ENCODE measurements around the gene QSOX2.

QSOX2 gene

GRCh38 chr9:136235709-136236455 is 9.7 kb downstream of the QSOX2 start:
- no peak for DNase-seq

DNA sequence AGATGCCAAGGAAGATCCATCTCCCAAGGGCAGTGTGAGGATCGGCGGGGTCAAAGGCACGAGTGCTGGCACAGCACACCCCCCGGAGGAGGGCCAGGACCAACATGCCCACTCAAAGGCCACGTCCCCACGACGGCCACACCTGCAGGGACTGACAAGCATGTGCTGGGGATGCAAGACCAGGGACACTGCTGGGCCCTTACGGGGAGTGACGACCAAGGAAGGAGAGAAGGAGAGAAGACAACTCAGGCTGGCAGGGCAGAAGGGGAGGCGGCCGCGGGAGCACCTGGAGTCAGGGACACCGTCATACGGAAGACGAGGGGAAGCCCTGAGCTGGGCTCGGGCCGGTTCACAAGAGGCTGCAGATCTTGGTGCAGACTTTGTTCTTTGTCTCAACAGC is 10.4 kb downstream of the QSOX2 start:
- DNase-seq: no peak

DNA sequence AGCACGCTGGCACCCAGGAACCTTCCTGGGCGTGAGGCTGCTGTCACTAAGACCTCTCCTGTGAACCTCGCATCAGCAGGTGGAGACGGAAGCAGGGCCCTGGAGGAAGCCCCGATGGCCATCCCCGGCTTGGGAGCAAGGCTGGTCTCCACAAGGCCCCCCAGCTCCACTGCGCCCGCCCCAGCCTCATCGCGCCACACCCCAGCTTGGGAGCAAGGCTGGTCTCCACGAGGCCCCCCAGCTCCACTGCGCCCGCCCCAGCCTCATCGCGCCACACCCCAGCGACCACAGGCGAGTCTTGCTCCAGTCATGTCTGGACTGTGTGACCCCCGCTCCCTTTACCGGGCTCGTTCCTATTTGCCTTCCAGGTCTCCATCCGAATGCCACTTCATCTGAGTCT is 11.0 kb downstream of the QSOX2 start:
- DNase-seq: no peak

- DNase-seq: no peak
These were observed 11.7 kb downstream of the QSOX2 start for GRCh38 chr9:136233868-136234267.

DNA sequence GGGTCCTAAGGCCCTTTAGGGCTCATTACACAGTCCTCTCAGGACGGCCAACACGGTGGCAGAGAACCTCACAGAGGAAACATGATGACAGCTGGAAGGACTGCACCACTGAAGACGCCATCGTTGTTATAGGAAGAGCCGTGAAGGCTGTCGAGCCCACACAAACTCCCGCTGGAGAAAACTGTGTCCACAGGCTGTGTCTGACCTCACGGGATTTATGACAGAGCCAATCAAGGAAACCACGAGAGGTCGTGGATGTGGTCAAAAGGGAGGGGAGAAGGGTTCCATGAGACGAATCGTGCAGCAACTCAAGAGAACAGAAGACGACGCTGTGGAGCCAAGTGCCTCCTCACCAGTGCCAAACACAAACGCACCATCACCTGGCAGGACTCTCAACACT is 12.2 kb downstream of the QSOX2 start:
- no peak for DNase-seq

DNA sequence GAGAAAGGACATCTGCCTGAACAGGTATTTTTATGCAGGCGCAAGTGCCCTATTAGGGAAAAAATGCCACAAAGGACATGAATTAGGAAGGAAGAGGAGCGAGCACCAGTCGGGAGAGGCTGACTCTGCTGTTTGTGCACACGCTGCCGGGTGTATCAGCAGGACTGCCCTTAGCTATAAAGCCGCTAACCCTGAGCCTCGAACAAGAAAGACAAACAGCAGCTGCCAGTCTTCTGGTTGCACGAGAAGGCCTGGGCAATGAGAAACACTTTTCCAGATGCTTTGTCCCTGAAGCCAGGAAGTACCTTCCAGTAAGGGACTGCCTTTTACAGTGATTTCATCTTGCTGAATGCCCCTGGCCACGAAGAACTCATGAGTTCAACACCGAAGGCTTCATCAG is 12.6 kb downstream of the QSOX2 start:
- DNase-seq: no peak

GRCh38 chr9:136231478-136232297 is 13.9 kb downstream of the QSOX2 start:
- no peak for DNase-seq

DNA sequence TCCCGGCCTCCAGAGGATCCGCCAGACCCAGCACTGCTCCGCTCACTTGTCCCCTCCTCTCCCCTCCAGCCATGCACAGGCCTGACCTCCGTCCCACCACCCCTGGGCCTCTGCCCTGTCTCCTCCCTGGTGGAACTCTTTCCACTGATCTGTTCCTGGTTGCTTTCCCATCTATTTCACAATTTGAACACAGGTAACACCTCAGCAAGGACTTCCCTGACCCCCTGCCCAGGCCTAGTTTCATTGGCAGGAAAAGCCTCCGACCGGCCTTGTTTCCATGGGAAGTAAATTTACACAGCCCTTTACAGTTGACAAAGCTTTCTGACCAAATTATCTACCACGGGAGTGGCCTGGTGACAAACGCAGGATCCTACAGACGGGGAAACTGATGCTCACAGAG is 14.8 kb downstream of the QSOX2 start:
- DNase-seq: no peak

DNA sequence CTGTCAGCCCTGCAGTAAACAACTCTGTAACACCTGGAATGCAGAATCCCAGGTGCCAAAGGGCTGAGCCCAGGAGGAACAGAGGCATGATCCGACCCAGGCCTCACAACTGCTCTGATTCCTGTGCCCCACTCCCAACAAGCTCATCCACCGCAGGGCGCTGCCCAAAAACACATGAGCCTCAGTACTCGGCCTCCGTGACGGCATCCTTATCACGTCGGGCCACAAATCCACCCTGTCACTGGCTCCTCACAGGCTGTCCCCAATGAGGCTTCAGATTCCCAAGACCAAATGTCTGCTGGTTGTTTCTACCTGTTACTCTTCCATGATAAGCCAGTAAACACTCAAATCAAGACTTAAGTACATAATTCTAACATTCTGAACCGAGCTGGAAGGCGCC is 15.2 kb downstream of the QSOX2 start:
- DNase-seq: no peak

DNA sequence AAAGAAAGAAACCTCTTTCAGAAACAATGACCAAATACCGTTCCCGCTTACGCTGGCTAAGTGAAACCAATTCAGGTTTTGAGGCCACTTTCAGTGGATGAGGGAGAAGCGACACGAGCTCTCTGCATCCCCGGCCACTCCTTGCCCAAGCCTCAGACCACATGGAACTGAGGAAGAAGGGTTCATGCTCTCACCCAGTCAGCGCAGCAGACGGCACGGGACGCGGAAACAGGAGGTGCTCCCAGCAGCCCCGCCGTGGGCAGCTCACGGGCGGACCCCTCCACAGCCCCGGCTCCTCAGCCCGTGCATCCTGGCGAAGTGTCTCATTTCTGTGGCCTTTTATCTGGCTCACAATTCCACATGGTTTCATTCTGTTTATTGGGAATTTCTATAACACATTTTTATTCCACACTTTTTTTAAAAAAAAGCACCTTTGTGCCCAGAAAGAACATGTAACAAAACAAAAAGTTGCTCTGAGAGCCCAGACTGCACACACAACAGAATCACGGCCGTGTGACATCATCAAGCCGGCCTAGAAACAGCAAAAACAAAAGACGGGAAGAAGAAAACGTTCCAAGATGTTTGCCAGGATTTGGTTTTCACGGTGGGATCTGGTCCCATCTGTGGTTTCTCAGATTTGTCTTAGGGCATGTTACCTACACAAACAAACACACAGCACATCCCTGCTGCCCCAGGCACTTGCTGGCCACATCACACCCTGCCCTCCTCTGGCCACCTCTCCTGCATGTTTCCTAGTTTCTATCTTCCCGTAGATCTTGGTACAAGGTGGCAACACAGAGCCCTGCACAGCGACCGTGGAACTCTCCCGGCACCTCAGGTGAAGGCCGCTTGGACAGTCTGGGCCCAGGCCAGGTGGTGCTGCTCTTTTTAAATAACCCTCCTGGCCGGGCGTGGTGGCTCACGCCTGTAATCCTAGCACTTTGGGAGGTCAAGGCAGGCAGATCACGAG is 16.2 kb downstream of the QSOX2 start:
- no peak for DNase-seq

DNA sequence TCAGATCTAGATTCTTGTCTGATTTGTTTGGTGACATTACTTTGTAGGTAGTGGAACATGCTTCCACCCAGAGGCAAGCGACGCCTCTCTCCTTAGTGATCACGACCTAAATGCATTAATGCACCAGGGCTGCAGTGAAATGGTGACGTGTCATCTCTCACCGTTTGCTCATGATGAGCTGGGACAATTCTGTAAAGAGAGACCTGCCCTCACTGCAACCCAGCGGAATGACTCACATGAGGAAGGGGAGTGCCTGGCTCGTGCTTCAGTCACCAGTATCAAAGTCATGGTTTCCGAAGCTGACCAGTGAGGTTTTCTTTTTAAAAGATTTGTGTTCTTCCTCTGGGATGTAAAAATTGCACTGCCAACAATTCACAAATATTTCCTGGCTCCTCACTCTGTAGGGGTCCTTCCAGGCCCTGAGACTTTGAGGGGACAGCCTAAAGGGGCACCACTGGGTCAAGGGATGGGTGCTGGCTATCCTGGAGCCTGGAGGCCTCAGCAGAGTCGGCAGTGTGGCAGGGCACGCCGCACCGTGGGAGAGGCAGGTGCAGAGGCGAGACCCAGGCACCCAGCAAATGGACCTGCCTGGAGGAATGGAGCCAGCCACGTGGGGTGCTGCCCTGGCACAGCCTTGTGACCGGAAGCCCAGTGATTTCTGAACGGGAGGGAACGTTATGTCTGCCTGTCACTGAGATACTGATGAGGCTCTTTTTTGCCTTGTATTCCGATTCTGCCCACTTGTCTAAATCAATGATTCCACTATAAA is 17.3 kb downstream of the QSOX2 start:
- DNase-seq: no peak

GRCh38 chr9:136226680-136227407 is 18.8 kb downstream of the QSOX2 start:
- DNase-seq: no peak

GRCh38 chr9:136225748-136226679 is 19.6 kb downstream of the QSOX2 start:
- peak in 1 of 2 experiments; percentile 36 for DNase-seq

- DNase-seq: no peak
These were observed 20.3 kb downstream of the QSOX2 start for GRCh38 chr9:136225366-136225747.

DNA sequence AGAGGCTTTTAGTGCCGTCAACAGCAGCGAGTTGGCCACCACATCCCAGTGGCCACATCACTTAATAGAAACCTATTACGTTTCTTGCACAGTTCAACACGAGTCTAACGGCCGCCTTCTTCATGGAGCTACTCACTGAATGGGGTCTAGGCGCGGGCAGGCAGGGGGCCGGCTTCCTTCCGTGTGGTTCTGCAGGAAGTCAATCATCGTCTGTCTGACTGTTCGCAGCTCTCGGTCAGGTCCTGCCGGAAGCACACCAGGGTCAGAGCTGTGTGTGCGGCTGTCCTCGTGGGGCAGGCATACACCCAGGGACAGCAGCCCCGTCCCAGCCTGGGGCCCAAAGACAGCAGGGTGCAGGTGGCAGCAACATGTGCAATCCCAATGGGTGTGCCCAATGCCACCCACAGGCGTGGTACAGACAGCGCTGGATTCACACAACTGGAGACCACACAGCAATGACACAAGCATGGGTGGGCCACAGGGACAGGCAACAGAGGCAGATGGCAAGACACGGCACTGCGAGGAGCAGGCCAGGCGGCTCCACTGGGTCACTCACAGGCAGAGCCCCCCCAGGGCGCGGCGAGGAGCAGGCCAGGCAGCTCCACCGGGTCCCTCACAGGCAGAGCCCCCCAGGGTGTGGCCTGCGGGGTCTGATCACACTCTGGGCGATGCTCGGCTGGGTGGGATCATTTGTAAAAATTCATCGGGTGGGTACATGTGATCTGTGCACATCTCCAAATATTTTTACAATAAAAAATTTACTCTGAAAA is 21.6 kb downstream of the QSOX2 start:
- DNase-seq: no peak

DNA sequence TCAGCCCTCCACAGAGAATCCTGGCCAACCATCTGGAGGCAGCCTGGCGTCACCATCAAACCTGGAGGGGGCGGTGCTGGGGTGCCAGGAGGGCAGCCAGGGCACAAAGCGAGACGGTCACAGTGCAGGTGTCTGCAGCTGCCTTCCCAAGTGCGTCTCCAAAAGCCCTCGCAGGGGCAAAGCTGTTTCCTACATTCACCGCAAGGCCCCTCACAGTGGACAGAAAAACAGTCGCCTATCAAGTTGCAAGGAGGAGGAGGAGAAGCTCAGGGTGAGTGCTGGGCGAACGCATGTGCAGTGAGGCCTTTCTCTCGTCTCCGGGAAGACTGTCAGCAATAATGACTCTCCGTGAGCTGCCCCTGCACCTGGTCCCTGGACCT is 22.7 kb downstream of the QSOX2 start:
- peak; percentile 16 to 61 for DNase-seq

DNA sequence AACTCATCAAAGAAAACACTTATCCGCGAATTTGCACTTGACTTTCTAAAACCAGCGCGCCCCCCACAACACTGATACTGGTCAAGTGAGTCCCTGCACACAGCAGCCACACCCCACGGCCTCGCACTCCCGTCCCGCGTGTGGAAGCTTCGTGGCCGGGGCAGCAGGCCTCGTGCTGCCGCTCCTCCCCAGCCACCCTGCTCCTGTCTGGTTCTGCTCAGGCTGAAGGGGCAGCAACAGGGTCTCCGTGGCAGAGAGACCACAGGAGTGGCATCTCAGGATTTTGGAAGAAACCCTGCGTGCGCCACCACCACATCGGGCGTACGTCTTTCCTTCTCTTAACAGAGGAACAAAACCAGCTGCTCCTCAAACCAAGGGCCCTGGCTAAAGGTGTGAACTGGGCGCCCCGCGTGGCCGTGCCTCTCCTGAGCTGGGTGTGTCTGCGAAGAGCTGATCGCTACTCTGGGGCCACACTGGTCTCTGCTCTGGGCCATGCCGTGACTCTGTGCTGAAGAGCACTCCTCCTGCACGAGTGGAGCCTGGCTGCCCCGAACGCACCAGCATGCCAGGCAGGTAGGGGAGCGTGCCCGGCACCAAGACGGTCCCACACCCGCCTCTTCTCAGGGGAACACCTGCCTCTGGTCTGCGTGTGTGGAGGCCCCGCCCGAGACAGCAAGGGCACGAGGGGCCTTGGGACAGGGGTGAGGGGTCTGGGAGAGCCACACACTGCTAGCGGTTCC is 23.3 kb downstream of the QSOX2 start:
- DNase-seq: no peak

DNA sequence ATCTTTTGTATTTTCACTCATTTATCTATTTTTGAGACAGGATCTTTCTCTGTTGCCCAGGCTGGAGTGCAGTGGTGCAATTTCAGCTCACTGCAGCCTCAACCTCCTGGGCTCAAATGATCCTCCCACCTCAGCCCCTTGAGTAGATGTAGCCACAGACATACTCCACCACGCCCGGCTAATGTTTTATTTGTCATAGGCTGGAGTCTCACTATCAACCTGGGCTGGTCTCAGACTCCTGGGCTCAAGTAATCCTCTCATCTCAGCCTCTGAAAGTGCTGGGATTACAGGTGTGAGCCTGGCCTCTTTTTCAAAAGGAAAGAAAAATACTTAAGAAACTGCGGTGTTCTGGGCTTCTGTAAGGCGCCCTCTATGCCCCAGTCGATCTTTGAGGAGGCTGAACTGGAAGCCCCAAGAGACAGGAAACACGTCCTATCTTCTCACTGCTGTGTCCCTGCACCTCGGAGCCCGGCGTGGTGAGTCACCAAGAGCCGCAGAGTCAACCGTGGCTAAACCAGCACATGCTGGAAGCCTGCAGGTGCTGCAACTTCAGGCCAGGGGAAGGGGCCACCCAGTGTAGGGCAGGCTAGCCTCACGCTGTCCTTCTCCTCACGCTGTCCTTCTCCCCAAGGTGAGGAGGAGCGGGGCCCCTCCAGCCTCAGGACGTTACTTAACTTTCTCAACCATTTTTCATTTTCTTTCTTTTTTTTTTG is 25.4 kb downstream of the QSOX2 start:
- no peak for DNase-seq
